ENCODE results near the gene MAPKAPK5.

- no peak for TF ChIP-seq KAT2B (IDR thresholded peaks at IDR 0.05; ENCODE audit: borderline replicate concordance, low read depth, low read length)
- no peak for TF ChIP-seq HIVEP1 (CRISPR knock-in tag; IDR thresholded peaks at IDR 0.05)
- no peak for TF ChIP-seq IKZF4 (CRISPR knock-in tag; IDR thresholded peaks at IDR 0.05; ENCODE audit: borderline replicate concordance, low read depth, not compliant biosample characterization)
These were observed 3.7 kb upstream of the MAPKAPK5 start for GRCh38 chr12:111838353-111838752.

Data from HepG2 (cell line).